Measurements from ENCODE around the gene ILDR1.
"Not testable (repeated sequence)": the region's sequence is repeated elsewhere in the genome, so short reads cannot be mapped to it uniquely, and the experiment has no call there.

ILDR1 gene

DNA sequence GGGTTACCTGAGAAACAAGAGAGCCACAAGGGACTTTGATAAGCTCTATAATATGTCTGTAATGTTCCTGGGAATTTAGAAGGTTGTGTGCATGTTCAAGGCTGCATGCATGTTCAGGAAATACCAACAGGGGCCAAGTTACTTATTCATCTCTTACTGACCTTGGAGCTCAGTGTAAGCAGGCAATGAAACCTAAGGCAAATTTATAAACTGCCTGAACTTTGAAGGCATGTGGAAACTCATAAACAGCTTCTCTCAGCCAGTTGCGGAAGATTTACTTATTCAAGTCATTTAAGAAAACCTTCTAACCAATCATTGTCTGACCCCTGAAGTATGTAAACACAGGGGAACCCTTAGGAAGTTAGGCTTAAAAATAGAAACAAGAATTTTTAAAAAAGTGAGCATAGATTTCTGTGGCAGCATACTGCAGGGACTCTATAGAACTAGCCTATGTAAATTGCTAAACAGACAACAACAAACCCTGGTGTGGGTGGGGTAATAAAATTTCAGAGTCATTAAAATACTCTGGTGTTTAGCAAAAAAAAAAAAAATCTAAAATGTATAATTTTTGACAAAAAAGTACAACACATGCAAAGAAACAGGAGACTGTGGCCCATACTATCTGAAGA is 70.6 kb downstream of the ILDR1 start:
- Histone ChIP-seq H3K27me3 (replicated peaks) (no peaks in the 10 kb centered on the region), H3K27ac (no peak overlapping the region), H3K36me3 (replicated peaks) (no peaks in the 10 kb centered on the region), H3K4me3 (ENCODE audit: low read depth, low read length) (no peak overlapping the region)
- in situ Hi-C loops (cut with HindIII; ENCODE audit: low pct_ligation_motif_present, low sequenced_read_pairs), result no loop called here
- DNase-seq, result no peak
- TF ChIP-seq CTCF (IDR thresholded peaks at IDR 0.05; ENCODE audit: low read depth, low read length, missing control alignments), result no peak

DNA sequence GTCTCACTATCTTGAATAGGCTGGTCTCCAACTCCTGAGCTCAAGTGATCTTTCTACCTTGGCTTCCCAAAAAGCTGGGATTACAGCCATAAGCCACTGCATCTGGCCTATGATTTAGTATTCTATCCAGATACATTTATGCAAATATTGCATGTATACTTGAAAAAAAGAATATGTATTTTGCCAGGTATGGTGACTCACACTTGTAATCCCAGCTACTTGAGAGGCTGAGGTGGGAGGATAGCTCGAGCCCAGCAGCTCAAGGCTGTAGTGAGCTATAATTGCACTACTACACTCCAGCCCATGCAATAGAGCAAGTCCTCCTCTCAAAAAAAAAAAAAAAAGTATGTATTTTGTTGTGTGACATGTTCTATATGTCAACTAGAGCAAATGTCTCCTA is 73.4 kb downstream of the ILDR1 start:
- H3K36me3 ChIP-seq (replicated peaks), result no peaks in the 10 kb centered on the region
- in situ Hi-C loops (cut with HindIII; ENCODE audit: low pct_ligation_motif_present, low sequenced_read_pairs), result no loop called here
- no peak for TF ChIP-seq CTCF (IDR thresholded peaks at IDR 0.05; ENCODE audit: low read depth, low read length, missing control alignments)
- H3K27ac ChIP-seq, result no peak overlapping the region
- no peak overlapping the region for H3K4me3 ChIP-seq (ENCODE audit: low read depth, low read length)
- H3K27me3 ChIP-seq (replicated peaks), result no peaks in the 10 kb centered on the region
- no peak for DNase-seq

DNA sequence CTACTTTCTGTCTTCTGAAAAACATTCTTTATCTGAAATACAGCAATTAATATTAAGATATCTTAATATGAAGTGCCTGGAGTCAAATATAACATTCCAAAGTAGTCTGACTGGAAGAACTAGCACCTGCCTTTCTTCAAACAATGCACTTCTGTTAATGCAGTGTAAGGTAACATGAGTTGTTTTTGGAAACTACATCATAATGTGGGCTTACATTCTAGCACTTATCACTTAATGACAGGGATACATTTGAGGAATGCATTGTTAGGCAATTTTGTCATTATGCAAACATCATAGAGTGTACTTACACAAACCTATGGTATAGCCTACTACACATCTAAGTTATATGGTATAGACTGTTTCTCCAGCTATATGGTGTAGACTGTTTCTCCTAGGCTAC is 78.6 kb downstream of the ILDR1 start:
- Histone ChIP-seq H3K27ac (no peak overlapping the region), H3K36me3 (replicated peaks) (no peaks in the 10 kb centered on the region), H3K27me3 (replicated peaks) (no peaks in the 10 kb centered on the region), H3K4me3 (ENCODE audit: low read depth, low read length) (no peak overlapping the region)
- in situ Hi-C loops (cut with HindIII; ENCODE audit: low pct_ligation_motif_present, low sequenced_read_pairs), result no loop called here
- DNase-seq, result no peak
- TF ChIP-seq CTCF (IDR thresholded peaks at IDR 0.05; ENCODE audit: low read depth, low read length, missing control alignments), result no peak

GRCh38 chr3:121942116-121942786 is 79.8 kb downstream of the ILDR1 start:
- DNase-seq, result no peak
- Histone ChIP-seq H3K36me3 (replicated peaks) (no peaks in the 10 kb centered on the region), H3K4me3 (ENCODE audit: low read depth, low read length) (no peak overlapping the region), H3K27me3 (replicated peaks) (no peaks in the 10 kb centered on the region), H3K27ac (no peak overlapping the region)
- no peak for TF ChIP-seq CTCF (IDR thresholded peaks at IDR 0.05; ENCODE audit: low read depth, low read length, missing control alignments)
- in situ Hi-C loops (cut with HindIII; ENCODE audit: low pct_ligation_motif_present, low sequenced_read_pairs), result no loop called here

DNA sequence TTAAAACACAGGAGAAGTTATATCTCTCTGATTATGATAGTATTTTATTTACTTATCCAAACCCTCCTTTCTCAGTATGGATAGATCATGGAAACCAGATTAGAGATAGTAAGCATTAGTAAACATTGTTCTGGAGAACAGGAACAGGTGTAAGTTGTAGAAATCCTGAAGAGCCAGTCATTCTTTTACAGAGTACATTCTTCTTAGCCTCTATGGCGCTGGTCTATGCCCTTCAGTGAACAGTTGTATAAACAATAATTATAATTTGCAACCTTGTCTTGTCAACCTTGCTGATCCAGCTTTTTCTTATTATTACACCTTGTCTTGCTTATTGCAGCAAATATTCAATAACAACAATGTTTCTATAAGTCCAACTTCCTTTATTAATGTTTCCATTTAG is 80.5 kb downstream of the ILDR1 start:
- in situ Hi-C loops (cut with HindIII; ENCODE audit: low pct_ligation_motif_present, low sequenced_read_pairs), result no loop called here
- TF ChIP-seq CTCF (IDR thresholded peaks at IDR 0.05; ENCODE audit: low read depth, low read length, missing control alignments), result no peak
- H3K27me3 ChIP-seq (replicated peaks), result no peaks in the 10 kb centered on the region

GRCh38 chr3:121938141-121938855 is 83.7 kb downstream of the ILDR1 start:
- H3K27ac ChIP-seq; H3K27me3 ChIP-seq (replicated peaks); H3K36me3 ChIP-seq (replicated peaks); DNase-seq; H3K4me3 ChIP-seq (ENCODE audit: low read depth, low read length); in situ Hi-C loops (cut with HindIII; ENCODE audit: low pct_ligation_motif_present, low sequenced_read_pairs): not testable (repeated sequence)

More for the DNA sequence above, 80.5 kb downstream of the ILDR1 start:
- Histone ChIP-seq H3K4me3 (ENCODE audit: low read depth, low read length) (no peak overlapping the region), H3K27ac (no peak overlapping the region), H3K36me3 (replicated peaks) (no peaks in the 10 kb centered on the region)
- no peak for DNase-seq
